ENCODE results near the gene MYO10.

Gene MYO10

GRCh38 chr5:16897284-16897704 lies 38.8 kb downstream of the MYO10 start:
- no peak for TF ChIP-seq CTCF (IDR thresholded peaks at IDR 0.05; ENCODE audit: insufficient read depth, low read length, poor library complexity, severe bottlenecking)
- no peak for DNase-seq (ENCODE audit: extremely low read depth, insufficient read length)
- Histone ChIP-seq H3K36me3 (ENCODE audit: control insufficient read depth, insufficient read depth, low read length) (no peaks in the 10 kb centered on the region), H3K4me3 (replicated peaks; ENCODE audit: low read depth, low read length) (no peak overlapping the region), H3K27me3 (replicated peaks; ENCODE audit: control insufficient read depth, insufficient read depth, low read length) (no peaks in the 10 kb centered on the region)

GRCh38 chr5:16896767-16897166 lies 39.3 kb downstream of the MYO10 start:
- Histone ChIP-seq H3K27me3 (replicated peaks; ENCODE audit: control insufficient read depth, insufficient read depth, low read length) (no peaks in the 10 kb centered on the region), H3K36me3 (ENCODE audit: control insufficient read depth, insufficient read depth, low read length) (no peaks in the 10 kb centered on the region), H3K4me3 (replicated peaks; ENCODE audit: low read depth, low read length) (no peak overlapping the region)
- no peak for TF ChIP-seq CTCF (IDR thresholded peaks at IDR 0.05; ENCODE audit: insufficient read depth, low read length, poor library complexity, severe bottlenecking)
- DNase-seq (ENCODE audit: extremely low read depth, insufficient read length), result no peak

- Histone ChIP-seq H3K27me3 (replicated peaks; ENCODE audit: control insufficient read depth, insufficient read depth, low read length) (no peaks in the 10 kb centered on the region), H3K36me3 (ENCODE audit: control insufficient read depth, insufficient read depth, low read length) (no peaks in the 10 kb centered on the region), H3K4me3 (replicated peaks; ENCODE audit: low read depth, low read length) (no peak overlapping the region)
- no peak for DNase-seq (ENCODE audit: extremely low read depth, insufficient read length)
- TF ChIP-seq CTCF (IDR thresholded peaks at IDR 0.05; ENCODE audit: insufficient read depth, low read length, poor library complexity, severe bottlenecking), result no peak
Observed at GRCh38 chr5:16894236-16895057, 41.6 kb downstream of the MYO10 start.

- no peak for DNase-seq (ENCODE audit: extremely low read depth, insufficient read length)
- no peaks in the 10 kb centered on the region for H3K36me3 ChIP-seq (ENCODE audit: control insufficient read depth, insufficient read depth, low read length)
- no peak for TF ChIP-seq CTCF (IDR thresholded peaks at IDR 0.05; ENCODE audit: insufficient read depth, low read length, poor library complexity, severe bottlenecking)
- no peak overlapping the region for H3K4me3 ChIP-seq (replicated peaks; ENCODE audit: low read depth, low read length)
- no peaks in the 10 kb centered on the region for H3K27me3 ChIP-seq (replicated peaks; ENCODE audit: control insufficient read depth, insufficient read depth, low read length)
Observed at GRCh38 chr5:16891033-16891432, 45.1 kb downstream of the MYO10 start.

- DNase-seq (ENCODE audit: extremely low read depth, insufficient read length), result no peak
- no peak overlapping the region for H3K4me3 ChIP-seq (replicated peaks; ENCODE audit: low read depth, low read length)
- no peaks in the 10 kb centered on the region for H3K36me3 ChIP-seq (ENCODE audit: control insufficient read depth, insufficient read depth, low read length)
- H3K27me3 ChIP-seq (replicated peaks; ENCODE audit: control insufficient read depth, insufficient read depth, low read length), result no peaks in the 10 kb centered on the region
- no peak for TF ChIP-seq CTCF (IDR thresholded peaks at IDR 0.05; ENCODE audit: insufficient read depth, low read length, poor library complexity, severe bottlenecking)
Observed at GRCh38 chr5:16889972-16890519, 46.0 kb downstream of the MYO10 start.

Measured in GM06990 (cell line).